ENCODE measurements around the gene MUC20.

GRCh38 chr3:195774917-195775316 is 54.1 kb downstream of the MUC20 start:
- TF ChIP-seq CTCF (IDR thresholded peaks at IDR 0.05) (peak in 1 of 3 donors; percentile 41), POLR2A (IDR thresholded peaks at IDR 0.05) (no peak)

All from ovary (tissue), 3 donors.